Glutamatergic neuron (in vitro differentiated cells): Measurements from ENCODE around the gene PDK2. TPM values are rescaled to one million over a fixed set of nuclear protein-coding genes. Genes with fewer than 3 reads are reported as not detected.

Experiments
- DNase-seq: peaks from one replicate; pipeline ENCODE4 v3.0.0; 2022
- H3K27ac Mint-ChIP-seq: one replicate; pipeline ENCODE4 v1.8.0; 2020; ENCODE audit warnings: mild to moderate bottlenecking, mixed read lengths, inconsistent platforms; ENCODE audit not compliant: unreplicated experiment
- H3K27me3 Mint-ChIP-seq: one replicate; pipeline ENCODE4 v1.8.0; 2020; ENCODE audit warnings: mild to moderate bottlenecking, moderate library complexity, mixed read lengths, inconsistent platforms; ENCODE audit not compliant: unreplicated experiment
- H3K36me3 Mint-ChIP-seq: one replicate; pipeline ENCODE4 v1.8.0; 2020; ENCODE audit warnings: mild to moderate bottlenecking, mixed read lengths, inconsistent platforms; ENCODE audit not compliant: unreplicated experiment
- H3K4me1 Mint-ChIP-seq: one replicate; pipeline ENCODE4 v1.8.0; 2020; ENCODE audit warnings: mild to moderate bottlenecking, low read depth, mixed read lengths, inconsistent platforms; ENCODE audit not compliant: unreplicated experiment
- H3K4me3 Mint-ChIP-seq: one replicate; pipeline ENCODE4 v1.8.0; 2020; ENCODE audit warnings: mild to moderate bottlenecking, mixed read lengths, inconsistent platforms; ENCODE audit not compliant: unreplicated experiment
- H3K9me3 Mint-ChIP-seq: one replicate; pipeline ENCODE4 v1.8.0; 2020; ENCODE audit warnings: mild to moderate bottlenecking, moderate library complexity, mixed read lengths, inconsistent platforms; ENCODE audit not compliant: unreplicated experiment
- CTCF ChIP-seq: fragments of 200-600 bp; sonication (generic); IDR thresholded peaks from one replicate; pipeline ENCODE4 v1.5.0; 2021; ENCODE audit not compliant: partially characterized antibody, unreplicated experiment
- total RNA-seq: library from RNA; stranded (reverse); fragmentation: NEBNext Ultra II Directional; extraction: Animal tissue kit (Norgen Biotek cat#: 25700); gene quantifications from one replicate; pipeline ENCODE4 v1.2.1, GENCODE V29; 2021; ENCODE audit not compliant: unreplicated experiment

The PDK2 gene
- total RNA-seq, 1 donor from 2014 or later: 36.9 TPM

- H3K27ac Mint-ChIP-seq: peak overlapping the region; percentile 59
- peaks cover 10% of the 10 kb centered on the region for H3K36me3 Mint-ChIP-seq
- H3K9me3 Mint-ChIP-seq: peaks cover 15% of the 10 kb centered on the region
- H3K4me3 Mint-ChIP-seq: peak overlapping the region; percentile 91
- no peak for DNase-seq
- peaks cover 24% of the 10 kb centered on the region for H3K4me1 Mint-ChIP-seq
- H3K27me3 Mint-ChIP-seq: peaks cover 12% of the 10 kb centered on the region
- no peak for TF ChIP-seq CTCF
Measured at GRCh38 chr17:50147841-50148225, 52.7 kb downstream of the PDK2 start.

GRCh38 chr17:50148226-50149090 is 53.3 kb downstream of the PDK2 start:
- Mint-ChIP-seq H3K9me3 (peaks cover 12% of the 10 kb centered on the region), H3K27me3 (peaks cover 9% of the 10 kb centered on the region), H3K4me3 (peak overlapping the region; percentile 91), H3K4me1 (peaks cover 24% of the 10 kb centered on the region), H3K36me3 (peaks cover 7% of the 10 kb centered on the region), H3K27ac (peak overlapping the region; percentile 38)
- TF ChIP-seq CTCF: no peak
- peak; percentile 54 for DNase-seq

GRCh38 chr17:50149091-50149416 is 53.9 kb downstream of the PDK2 start:
- Mint-ChIP-seq H3K27me3 (peaks cover 9% of the 10 kb centered on the region), H3K36me3 (peaks cover 5% of the 10 kb centered on the region), H3K4me3 (peak overlapping the region; percentile 95), H3K9me3 (peaks cover 12% of the 10 kb centered on the region), H3K27ac (no peak overlapping the region), H3K4me1 (peaks cover 23% of the 10 kb centered on the region)
- no peak for TF ChIP-seq CTCF
- no peak for DNase-seq

- DNase-seq: peak; percentile 63
- H3K27ac Mint-ChIP-seq: no peak overlapping the region
- H3K4me3 Mint-ChIP-seq: peak overlapping the region; percentile 95
- H3K27me3 Mint-ChIP-seq: peaks cover 8% of the 10 kb centered on the region
- H3K4me1 Mint-ChIP-seq: peaks cover 20% of the 10 kb centered on the region
- no peaks in the 10 kb centered on the region for H3K36me3 Mint-ChIP-seq
- no peak for TF ChIP-seq CTCF
- peaks cover 9% of the 10 kb centered on the region for H3K9me3 Mint-ChIP-seq
Measured at GRCh38 chr17:50149417-50150353, 54.5 kb downstream of the PDK2 start.
